RPMI7951 (cell line): ENCODE data around the gene ZC3HAV1L. TPM values are rescaled to one million over a fixed set of nuclear protein-coding genes. Genes with fewer than 3 reads are reported as not detected.
"Not testable (repeated sequence)": the region's sequence is repeated elsewhere in the genome, so short reads cannot be mapped to it uniquely, and the experiment has no call there.

Experiments
- DNase-seq: peaks from one replicate; pipeline ENCODE4 v3.0.0-alpha.2; 2012; ENCODE audit warnings: low read depth
- total RNA-seq: library from RNA; depleted of rRNA; stranded (reverse); fragments of >200 nt; shearing (Covaris generic); gene quantifications from 2 replicates; pipeline ENCODE4 v1.2.3, GENCODE V29; 2014

The ZC3HAV1L gene
- total RNA-seq, 1 experiment from 2014 or later, result 11.4 TPM

GRCh38 chr7:139054101-139054500 is 18.3 kb upstream of the ZC3HAV1L start:
- DNase-seq, result peak; percentile 67

DNA sequence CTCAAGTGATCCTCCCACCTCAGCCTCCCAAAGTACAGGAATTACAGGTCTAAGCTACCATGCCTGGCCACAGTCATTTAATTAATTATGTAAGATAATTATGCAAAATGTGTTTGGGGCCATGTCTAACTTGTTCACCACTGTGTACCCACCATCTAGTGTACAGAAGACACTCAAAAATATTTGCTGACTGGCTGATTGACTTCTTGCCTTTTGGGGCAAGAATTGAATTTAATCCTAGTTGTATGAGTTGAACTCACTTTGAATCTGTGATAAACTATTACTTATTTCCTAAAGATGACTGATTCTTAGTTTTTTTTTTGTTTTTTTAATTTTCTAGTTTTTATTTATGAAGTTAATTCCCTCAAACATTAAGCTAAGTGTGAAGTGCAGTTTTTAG is 15.8 kb upstream of the ZC3HAV1L start:
- no peak for DNase-seq

DNA sequence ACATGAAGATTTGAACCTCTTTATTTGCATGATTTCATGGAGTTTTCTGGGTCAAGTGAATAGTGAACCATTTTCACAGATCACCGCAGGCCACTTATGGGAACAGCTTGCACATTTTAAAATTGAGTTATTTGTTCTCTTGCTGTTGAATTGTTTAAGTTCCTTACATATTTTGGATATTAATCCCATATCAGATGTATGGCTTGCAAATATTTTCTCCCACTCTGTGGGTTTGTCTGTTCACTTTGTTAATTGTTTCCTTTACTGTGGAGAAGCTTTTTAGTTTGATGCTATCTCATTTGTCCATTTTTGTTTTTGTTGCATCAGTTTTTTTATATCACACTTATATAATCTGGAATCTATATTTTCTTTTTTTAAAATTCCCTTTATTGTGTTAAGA is 14.1 kb upstream of the ZC3HAV1L start:
- DNase-seq, result no peak

DNA sequence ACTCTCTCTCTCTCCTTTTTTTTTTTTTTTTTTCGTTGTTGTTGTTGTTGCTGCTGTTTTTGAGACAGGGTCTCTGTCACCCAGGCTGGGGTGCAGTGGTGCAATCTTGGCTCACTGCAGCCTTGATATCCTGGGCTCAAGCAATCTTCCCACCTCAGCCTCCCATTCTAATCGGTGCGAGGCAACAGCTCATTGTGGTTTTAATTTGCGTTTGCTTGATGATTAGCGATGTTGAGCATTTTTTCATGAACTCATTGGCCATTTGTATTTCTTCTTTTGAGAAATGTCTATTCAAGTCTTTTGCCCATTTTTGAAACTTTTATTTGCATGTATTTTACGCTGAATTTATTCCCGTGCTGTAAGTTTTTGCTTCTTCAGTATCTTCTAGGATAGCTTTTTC is 13.3 kb upstream of the ZC3HAV1L start:
- DNase-seq, result no peak

DNA sequence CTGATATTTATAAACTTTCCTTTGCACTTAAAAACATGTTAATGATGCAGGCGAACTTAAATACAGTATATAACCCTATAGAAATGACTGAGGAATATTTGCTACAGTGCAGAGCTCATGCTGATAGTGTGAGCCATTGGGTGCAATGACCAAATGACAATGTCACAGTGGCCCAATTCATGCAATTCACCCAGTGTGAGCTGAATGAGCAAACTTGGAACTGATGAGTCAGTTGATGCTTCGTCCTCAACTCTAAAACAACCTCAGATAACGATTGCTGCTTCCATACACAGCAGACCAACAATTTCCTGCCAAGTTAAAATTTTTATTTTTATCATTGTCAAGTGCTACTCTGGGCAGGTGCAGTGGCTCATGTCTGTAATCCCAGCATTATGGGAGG is 12.1 kb upstream of the ZC3HAV1L start:
- no peak for DNase-seq

- no peak for DNase-seq
These were observed 10.3 kb upstream of the ZC3HAV1L start for GRCh38 chr7:139046143-139046542.

DNA sequence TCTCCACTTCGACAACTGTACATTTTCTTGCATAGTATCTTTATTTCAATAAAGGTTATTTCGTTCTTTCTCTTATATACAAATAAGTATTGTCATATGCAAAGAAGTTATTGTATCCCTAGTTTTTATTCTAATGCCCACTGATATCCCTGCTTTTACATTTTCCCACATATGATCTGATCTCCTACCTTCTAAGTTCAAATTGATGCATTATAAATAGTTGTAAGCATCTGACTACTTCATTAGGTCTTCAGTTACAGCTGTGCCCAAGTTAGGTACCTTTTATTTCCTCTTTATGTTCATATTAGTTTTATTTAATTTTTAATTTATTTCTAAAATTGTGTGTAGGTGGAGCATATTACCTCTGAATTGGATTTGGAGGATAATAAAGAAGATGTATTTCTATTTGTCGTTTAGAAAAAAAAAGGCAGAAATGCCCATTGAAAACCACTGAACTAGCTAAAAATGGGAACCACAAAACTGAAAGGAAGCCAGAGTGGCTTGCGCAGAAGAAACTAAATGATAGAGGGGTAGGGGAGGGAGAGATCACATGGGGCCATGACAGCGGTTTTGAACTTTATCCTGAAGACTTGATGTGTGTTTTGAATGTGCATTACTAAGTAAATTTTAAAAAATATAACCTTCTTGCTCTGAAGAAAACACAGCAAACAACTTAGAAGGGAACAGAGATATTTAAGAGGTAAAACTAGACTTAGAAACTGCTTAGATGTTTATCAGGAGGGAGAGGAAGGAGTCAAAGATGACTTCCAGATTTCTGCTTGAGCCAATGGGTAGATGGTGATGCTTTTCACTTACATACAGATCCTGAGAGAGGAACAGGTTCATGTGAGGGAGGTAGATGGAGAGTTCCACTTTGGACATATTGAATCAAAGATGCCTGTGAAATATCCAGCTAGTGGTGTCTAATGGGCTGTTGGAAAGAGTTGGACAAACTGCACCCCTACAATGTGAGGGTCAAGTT is 9.3 kb upstream of the ZC3HAV1L start:
- DNase-seq, result no peak

GRCh38 chr7:139043823-139044812 is 8.3 kb upstream of the ZC3HAV1L start:
- DNase-seq, result no peak

GRCh38 chr7:139041378-139042085 is 5.7 kb upstream of the ZC3HAV1L start:
- DNase-seq, result no peak

- DNase-seq, result no peak
These were observed 2.8 kb upstream of the ZC3HAV1L start for GRCh38 chr7:139038691-139039090.

GRCh38 chr7:139036901-139037300 is 1.1 kb upstream of the ZC3HAV1L start:
- DNase-seq, result no peak

- peak; percentile 45 for DNase-seq
These were observed 822 bp downstream of the ZC3HAV1L start for GRCh38 chr7:139034855-139035585.

GRCh38 chr7:139034336-139034735 is 1.5 kb downstream of the ZC3HAV1L start:
- peak; percentile 28 for DNase-seq

DNA sequence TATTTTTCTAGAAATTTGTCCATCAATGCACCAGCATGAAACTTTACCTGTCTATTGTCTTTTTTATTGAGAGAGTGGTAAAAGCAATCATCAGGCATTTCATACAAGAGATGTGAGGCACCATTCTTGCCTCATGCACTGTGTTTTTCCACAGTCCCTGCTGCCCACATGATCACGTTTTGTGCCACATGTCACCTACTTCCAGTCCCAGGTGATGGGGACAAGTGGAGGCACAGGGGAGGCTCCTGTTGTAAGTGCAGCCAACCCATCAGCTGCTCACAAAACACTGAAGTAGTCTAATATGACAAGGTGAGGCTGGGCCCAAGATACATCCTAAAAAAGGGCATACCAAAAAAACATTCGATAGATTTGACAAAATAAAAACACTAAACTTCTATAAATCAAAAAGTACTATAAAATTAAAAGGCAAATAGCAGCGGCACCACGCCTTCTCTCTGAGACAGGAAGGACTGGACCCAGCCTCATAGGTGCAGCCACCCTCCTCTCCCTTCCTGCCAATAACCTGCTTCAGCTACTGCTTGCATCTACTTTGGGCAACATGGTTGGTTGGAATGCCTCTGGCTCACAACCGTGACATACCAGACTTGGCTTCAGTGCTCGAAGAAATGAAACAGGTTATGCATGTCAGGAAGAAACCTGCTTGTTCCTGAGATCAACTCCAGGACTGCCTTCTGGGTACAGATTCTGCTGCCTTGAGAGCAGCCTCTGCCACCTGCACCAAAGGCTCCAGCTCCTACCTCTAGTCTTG is 2.3 kb downstream of the ZC3HAV1L start:
- DNase-seq, result no peak

DNA sequence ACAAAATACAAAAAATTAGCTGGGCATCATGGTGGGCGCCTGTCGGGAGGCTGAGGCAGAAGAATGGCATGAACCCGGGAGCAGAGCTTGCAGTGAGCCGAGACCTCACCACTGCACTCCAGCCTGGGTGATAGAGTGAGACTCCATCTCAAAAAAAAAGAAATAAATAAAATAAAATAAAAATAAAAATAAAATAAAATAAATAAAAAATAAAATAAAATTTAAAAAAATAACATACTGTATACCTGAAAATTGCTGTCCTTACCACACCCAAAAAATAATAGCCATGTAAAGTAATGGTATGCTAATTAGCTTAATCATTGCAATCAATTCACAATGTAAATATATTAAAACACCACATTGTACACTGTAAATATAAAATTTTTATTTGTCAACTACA is 3.4 kb downstream of the ZC3HAV1L start:
- DNase-seq, result no peak

GRCh38 chr7:139029353-139029752 is 6.5 kb downstream of the ZC3HAV1L start:
- no peak for DNase-seq

- no peak for DNase-seq
These were observed 9.3 kb downstream of the ZC3HAV1L start for GRCh38 chr7:139026551-139026950.

GRCh38 chr7:139025861-139026260 is 10.0 kb downstream of the ZC3HAV1L start:
- DNase-seq, result not testable (repeated sequence)

DNA sequence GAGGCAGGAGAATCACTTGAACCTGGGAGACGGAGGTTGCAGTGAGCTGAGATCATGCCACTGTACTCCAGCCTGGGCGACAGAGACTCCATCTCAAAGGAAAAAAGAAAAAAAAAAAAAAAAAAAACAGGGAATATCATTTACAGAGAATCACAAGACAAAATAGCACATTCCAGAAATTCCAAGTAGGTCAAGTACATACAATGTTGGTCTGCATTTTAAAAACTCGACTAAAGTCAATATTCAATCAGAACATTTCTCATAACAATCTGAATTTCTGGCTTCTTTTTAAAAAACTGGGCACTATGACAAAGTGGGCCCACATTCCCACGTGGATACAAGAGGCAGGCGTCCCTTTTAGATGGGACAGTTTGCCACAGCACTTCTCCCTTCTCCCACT is 12.8 kb downstream of the ZC3HAV1L start:
- DNase-seq, result no peak

DNA sequence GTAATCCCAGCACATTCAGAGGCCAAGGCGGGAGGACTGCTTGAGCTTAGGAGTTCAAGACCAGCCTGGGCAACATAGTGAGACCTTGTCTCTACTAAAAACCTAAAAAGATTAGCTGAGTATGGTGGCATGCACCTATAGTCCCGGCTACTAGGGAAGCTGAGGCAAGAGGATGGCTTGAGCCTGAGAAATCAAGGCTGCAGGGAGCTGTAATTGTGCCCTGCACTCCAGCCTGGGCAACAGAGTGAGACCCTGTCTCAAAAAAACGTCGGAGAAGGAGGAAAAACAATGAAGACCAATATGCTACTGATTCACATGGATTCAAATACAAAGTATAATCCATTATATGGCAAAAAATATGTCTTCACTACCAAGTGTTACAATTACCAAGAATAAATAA is 13.6 kb downstream of the ZC3HAV1L start:
- no peak for DNase-seq
